GM18861 (cell line): Measurements from ENCODE around the gene CFAP91.
A peak's percentile ranks its signal among the peaks of the same experiment; 100 is the strongest.

Experiments
- ATAC-seq: cut with Tn5 transposase; IDR thresholded peaks from one replicate; pipeline ENCODE4 v1.9.1; 2021; ENCODE audit not compliant: unreplicated experiment

The CFAP91 gene

DNA sequence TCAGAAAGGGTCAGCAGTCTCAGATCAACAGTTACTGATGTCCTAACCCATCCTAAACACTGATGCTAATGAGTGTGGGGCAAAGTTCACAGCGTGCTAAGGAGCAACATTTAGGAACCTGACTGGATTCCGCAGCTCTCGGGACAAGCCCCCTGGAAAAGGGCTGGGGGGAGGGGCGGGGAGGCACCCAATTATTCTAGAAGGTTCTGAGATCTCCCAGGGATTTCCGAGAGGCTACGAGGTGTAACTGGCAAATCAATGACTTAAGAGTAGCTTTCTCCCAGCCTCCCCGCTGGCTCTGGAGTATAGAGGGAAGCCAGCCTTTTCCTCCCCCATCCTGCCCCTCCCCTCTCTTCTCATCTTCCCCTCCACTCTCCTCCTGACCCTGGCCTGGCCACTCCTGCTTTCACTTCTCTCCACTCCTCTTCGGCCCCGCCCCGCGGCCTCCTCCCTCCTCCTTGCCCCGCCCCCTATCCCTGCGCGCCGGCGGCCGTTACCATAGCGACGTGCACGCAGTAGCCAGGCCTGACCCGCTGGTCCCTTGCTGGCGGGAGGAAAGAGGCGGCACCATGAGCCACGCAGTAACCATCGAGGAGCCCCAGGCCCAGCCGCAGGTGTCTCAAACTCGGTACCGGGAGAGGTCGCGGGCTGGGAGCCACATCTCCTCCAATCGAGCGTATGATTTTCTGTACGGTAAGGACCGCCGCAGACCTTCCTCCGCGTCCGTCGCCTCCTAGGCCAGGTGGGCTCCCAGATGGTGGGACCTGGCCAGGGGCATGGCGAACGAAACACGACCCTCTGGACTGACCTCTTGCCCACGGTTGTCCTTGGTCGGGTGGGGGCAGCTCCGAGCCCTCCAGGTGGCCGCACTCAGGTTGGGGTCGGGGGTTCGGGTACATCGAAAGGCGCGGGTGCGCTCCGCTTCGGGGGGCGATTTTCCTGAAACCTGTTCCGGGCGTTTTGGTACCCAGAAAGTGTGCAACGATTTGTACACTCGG, at the start of gene CFAP91:
CFAP91 (plus strand) TSS at position 493 of the 998 bp plus-strand sequence; CDS start at position 570, 77 bp downstream.
- ATAC-seq = peak; percentile 56

DNA sequence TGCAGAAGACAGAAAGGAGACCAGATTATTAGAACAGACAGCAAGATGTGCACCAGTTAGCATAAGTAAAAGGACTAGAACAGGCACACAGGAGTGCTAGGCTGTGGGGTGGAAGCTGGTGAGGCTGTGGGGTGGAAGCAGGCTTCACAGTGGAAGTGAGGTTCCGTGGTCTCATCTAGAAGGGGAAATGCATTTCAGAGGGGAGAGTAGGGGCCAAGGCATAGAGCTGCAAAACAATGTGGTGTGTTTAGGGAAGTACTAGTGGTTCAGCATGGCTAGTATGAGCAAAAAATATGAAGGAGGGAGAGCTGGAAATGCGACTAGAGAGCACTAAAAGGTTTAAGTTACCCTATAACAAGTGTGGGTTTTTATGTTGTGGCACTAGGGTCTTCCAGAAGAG, 48.9 kb upstream of the CFAP91 start:
- no peak for ATAC-seq

DNA sequence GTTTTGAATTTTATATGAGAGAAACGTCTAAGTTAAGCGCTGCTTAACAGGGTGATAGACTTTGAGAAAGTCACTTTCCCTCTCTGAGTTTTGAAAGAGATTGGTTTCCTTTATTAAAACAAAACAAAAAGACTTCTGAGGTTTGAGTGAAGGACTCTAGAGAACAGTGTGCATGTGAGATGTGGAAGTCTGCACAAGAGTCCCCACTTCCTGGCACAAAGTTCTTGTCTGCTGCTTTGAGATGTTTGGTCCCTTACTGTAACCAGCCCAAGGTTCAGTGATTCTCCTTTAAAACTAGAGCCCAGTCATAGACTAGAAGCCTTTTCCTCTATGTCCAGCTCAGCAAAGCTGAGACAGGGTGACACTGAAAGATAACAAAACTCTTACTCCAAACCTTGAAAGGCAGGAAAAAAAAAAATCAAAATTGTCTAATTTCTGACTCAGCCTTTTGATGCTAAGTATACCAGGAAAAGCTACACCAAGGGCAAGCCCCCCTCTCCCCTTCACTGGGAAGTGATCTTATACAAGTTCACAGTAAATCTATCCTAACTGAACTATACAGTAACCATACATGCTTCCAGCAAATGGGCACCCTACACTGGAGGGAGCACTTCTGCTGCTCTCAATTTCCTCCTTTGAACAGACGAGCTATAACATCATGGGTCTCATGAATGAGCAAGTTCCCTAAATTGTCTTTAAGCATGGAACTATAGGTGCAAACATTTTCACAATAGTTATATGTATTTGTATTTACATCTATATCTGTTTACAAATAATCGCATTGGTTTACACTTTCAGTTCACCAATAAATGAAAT, 44.7 kb upstream of the CFAP91 start:
- ATAC-seq = no peak

DNA sequence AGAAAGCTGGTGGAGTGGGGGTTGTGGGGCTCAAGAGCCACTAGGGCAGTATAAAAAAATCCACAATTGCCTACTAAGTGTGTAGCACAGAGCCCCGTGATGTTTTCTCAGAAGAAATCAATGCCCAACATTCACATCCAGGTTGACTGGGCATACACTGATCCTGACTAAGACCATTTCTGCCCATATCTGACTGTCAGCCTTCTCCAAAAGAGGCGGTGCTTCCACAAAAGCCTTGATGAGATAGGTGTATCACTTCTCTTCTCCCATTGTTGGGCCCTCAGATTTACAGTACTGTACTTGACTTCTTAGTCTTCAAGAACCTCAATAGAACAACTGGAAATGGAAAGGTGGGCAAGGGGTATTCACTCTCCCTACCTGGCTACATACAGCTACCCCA, 43.8 kb upstream of the CFAP91 start:
- ATAC-seq = no peak

DNA sequence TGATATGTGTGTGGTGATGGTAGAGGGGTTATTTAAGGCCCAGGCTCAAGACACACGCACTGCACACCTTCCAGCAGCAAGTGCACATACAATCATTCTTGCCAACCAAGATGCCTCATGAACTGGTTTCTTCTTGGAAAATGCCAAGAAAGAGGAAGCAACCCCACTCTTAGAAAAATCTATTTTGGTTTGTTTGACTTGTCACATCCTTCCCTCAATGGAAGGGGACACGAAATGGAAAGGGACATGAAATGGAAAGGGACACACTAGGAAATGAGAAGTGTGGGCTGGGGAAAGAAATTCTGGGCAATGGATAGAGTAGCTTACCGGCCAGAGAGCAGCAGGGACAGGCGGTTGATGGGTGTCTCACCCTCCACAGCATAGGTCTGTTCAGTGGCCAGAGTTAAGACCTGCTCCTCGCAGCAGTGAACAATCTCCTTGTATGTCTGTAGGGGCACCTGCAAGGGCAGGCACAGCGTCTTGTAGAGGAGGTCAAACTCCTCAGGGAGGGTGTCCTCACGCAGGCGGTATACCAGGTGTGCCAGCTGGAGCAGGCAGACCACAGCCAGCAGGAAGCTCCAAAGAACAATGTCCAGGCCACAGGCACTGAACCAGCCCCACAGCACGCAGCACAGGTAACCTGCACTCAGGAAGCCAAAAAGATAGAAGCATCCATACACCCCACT, 43.1 kb upstream of the CFAP91 start:
- ATAC-seq = no peak

DNA sequence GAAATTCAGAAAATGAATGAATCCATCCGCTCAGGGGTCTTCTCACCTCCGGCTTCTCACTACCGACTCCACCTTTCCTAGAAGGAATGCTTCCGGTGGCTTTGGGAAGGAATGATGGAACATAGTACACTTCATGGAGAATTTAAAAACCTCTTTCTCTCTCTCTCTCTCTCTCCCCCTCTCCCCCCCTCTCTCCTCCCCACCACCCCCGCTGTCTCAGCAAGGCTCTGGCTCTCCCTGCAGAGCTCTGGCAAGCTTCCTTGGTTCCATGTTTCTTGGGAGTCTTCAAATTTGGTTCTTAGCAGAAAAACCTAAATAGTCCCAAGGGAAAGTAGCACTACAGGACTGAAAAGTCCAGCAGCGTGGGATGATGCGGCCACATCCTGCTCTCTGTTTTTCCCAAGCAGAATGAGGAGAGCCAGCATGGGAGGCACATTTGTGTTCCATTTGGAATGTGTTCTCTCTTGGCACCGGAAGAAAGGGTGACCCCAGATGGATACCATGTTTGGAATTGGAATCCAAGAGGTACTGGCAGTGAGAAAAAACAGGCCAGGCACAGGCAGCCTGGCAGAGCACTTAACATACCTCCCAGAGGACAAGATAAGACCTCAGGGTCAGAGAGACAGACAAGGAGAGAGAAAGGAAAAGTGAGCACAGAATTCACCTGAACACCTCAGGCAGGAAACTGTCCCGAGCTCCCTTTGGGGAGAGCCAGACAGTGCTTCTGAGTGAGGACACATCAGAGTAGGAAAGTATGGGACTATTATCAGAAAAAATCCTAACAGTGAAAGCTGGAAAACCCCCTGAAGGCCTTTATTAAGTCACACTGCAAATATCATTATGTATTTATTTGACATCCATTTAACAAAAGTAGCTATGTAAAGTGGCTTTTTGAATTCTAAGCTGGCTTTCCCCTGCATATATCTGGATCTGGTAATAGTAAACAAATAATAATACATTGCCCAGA, 42.1 kb upstream of the CFAP91 start, which contains the start of gene POPDC2:
POPDC2 (minus strand) TSS at position 116 of the 967 bp plus-strand sequence. CDS start 166 bp downstream, outside the sequence.
- ATAC-seq = no peak

DNA sequence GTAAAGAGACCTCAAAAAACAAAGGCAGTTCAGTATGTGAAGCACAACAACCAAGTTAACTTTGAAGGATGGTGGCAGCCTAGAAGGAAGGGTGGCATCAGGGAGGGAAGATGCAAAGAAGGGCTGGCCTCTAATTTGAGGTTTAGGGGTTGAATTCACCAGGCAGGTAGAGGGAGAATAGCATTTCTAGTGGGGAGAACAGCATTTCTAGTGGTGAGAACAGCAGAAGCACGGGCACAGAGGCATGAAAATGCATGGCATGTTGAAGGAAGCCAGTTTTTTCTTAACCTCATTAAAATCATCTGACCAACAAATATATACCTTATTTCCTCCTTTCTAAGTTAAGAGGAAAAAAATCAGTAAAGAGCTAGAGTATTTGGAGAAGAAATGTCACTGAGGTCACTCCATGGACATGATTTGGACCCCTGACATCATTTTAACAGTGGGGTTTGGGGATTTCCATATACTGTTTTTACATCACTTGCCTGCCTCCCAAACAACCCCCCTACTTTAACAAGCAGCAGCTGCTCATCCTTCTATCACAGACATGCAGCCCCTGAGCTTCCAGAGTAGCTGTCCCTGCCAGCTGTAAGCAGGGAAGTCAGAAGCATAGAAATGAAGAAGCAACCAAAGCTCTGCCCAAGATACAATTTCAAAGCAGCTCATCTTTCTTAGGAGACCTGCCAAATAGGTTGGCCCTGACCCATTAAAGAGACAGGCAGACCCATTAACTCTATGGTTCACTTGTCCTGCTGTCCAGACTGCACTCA, 40.0 kb upstream of the CFAP91 start:
- no peak for ATAC-seq

DNA sequence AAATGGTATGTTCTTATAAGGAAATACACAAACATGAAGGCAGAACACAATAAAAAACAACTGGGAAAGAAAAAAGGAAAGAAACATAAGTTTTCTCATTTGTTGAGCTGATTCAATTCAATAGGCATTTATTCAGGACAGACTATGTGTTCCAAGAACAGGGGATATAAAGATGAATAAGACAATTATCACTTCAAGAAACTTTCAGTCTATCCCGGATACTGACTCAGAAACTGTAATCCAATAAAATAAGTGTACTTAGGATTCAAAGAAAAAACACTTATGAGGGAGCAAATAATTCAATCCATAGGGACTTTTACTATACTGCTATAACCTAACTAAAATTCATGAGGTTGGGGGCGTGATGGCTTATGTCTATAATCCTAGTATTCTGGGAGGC, 38.9 kb upstream of the CFAP91 start:
- ATAC-seq = no peak

DNA sequence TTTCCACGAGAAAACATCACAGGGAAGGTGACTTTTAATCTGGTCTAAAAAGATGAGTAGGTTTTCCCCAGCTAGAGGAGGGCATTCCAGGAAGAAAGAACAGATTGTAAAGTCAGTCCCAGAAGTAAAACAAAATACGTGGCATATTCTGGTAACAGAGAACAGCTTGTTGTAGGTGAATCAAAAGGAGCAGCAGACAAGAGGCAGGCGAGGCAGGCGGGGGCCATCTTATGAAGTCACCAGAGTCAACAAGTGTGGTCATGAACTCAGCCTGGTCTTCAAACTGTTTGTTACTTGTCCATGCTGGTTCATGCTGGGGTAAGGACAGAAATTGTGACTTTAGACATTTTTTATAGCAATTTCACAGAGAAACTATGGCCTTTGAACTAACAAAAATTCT, 38.5 kb upstream of the CFAP91 start:
- ATAC-seq = no peak

DNA sequence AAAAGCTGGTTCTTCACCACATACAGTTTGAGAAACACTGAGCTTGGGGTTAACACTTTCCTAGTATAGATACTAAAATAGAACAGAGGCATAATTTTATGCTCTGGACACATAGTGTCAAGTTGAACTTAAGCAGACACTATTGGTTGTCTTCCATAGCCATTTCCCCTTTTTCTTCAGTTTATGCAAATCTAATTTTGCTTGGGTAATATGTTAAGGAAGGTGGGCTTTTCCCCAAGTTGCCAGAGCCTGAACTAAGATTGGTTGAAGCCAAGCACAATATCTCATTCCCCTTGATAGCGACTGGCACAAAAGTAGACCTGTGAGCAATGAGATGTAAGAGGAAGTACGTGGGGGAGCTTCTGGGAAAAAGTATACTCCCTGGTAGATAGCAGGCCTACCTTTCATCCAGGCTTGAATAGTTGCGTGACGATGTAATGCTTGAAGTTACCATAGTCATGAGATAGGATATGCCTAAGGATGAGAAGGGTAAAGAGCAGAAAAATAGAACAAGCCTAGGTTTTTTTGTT, 37.9 kb upstream of the CFAP91 start:
- no peak for ATAC-seq

DNA sequence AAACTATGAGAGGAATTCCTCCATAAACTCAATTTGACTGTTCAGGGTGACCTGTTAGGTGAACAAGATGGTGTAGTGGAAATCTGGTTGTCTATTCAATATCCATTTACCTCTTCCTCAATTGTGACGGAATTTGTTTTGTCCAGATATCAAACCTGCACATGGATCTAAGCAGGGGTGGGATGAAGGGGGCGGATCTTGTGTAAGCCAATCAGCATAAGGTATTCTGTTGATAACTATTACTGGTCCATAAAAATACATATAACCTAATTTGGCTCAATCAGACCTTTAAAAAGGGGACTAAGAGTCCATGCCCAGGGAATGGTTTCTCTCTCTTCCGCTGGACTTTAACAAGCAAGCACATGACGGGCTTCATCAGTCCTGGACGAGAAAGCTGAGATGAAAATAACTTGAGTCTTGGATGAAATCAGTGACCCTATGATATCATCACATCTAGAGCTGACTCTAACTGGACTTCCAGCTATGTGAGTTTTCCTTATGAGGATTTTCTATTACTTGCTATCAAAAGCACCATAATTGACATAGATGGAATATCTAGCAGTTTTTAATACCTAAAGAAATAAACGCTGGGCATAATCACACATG, 36.8 kb upstream of the CFAP91 start:
- ATAC-seq = no peak

DNA sequence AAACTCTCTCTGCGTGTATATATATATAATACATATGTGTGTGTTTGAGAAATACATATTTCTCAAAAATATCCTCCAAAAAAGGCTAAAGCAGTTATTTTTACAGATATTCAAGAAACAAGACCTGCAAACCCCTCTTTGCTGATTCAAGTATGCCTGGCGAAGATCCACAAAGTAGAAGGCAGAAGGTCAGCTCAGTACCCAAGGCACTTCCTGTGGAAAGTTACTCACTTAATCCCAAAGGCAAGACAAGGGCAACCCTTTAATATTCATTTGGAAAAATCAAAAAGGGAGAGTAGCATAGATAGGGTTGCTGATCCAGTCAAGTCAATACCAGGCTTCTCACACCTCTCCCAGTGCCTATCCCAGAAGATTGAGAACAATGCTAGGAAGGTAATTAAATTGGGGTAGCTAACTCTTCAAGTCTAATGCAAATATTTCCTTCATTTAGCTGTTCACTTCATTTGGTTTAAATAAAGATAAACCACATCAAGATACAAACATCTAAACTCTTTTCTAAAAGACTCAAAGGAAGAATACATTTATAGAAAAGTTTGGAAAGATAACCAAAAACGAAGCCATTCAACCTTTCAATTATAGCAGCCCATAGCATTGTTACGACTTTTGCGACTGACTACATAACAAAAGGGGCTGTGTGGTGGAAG, 32.8 kb upstream of the CFAP91 start:
- ATAC-seq = no peak

DNA sequence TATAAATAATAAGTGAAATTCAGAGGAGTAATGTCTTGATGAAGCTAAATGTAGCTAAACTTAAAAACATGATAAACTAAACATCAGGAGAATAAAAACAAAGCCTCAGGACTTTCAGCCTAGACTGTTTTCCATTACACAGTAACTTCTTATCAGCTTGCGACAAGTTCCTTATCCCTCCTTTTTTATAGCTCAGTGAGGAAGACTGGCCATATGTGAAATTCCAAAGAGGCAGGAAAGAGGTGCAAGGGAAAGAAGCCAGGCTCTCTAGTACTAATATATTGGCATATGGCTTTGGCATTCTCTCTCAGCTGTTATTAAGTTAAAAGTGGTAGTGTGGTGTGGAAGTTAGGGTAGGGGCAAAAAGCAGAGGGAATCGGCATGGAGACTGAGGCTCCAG, 30.0 kb upstream of the CFAP91 start:
- no peak for ATAC-seq

DNA sequence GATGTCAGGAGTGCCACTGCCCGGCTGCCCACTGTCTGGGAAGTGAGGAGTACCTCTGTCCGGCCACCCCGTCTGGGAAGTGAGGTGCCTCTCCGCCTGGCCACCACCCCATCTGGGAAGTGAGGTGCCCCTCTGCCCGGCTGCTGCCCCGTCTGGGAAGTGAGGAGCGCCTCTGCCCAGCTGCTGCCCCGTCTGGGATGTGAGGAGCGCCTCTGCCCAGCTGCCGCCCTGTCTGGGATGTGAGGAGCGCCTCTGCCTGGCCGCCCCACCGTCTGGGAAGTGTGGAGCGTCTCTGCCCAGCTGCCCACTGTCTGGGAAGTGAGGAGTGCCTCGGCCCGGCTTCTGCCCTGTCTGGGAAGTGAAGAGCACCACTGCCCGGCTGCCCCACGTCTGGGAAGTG, 28.9 kb upstream of the CFAP91 start:
- ATAC-seq = no peak

DNA sequence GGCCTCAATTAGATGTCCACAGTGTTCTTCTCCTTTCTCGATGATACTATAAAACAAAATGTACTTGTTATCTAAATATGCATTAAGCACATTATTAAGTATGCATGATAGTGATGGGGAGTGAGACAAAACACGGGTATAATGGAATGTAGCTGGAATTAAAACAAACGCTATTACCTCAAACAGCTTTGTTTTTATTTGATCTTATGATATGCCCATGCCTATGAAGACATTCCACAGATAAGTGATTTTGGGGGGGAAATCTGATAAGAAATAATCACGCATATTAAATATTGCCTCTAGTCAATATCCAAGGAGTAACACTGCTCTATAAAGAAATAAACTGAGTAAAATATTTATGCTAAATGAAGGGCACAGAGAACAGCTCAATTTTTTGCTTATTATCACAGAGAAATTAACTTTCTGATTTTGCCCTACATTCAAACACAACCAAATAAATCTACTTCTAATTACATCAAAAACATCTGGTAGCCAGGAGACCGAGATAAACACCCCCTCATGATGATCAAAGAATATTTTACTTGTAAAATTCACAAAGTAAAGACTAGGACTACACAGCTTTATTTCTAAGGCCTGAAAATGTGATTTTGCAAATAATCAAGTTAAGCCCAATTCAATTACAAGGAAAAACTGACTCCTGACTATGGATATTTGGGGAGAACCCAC, 27.5 kb upstream of the CFAP91 start:
- no peak for ATAC-seq

DNA sequence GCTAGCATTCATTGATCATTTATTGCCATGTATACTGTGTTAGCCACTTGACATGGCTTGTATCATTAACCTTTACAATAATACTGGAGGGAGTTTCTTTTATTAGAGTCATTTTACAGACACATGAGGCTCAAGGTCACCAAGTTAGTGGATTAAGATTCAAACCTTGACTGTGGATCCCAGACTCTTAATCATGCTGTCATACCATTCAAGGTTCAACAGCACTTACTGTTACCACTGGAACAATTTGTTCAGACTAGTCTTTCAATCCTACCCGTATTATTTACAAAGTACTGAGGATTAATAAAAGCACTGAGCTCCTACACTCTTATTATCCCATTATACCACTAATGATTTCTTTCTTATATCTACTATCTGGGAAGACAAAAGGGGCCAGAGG, 26.8 kb upstream of the CFAP91 start:
- ATAC-seq = no peak
